Measurements from ENCODE around the gene KEL.
"Not testable (repeated sequence)": the region's sequence is repeated elsewhere in the genome, so short reads cannot be mapped to it uniquely, and the experiment has no call there.

The KEL gene

GRCh38 chr7:142961973-142962926 is at the start of gene KEL:
Gene KEL (minus strand): TSS chr7:142962363. CDS start chr7:142962206, 157 bp downstream.
- DNase-seq, result no peak

- DNase-seq, result no peak
Measured at GRCh38 chr7:143008007-143008901, 46.1 kb upstream of the KEL start.

- DNase-seq, result no peak
Measured at GRCh38 chr7:143005632-143006260, 43.6 kb upstream of the KEL start.

- peak; percentile 2 for DNase-seq
Measured at GRCh38 chr7:143003393-143004051, 41.4 kb upstream of the KEL start.

GRCh38 chr7:143002898-143003297 is 40.7 kb upstream of the KEL start:
- no peak for DNase-seq

- no peak for DNase-seq
Measured at GRCh38 chr7:143002106-143002505, 39.9 kb upstream of the KEL start.

GRCh38 chr7:143000648-143001047 is 38.5 kb upstream of the KEL start:
- DNase-seq, result no peak

- DNase-seq, result no peak
Measured at GRCh38 chr7:142999793-143000192, 37.6 kb upstream of the KEL start.

GRCh38 chr7:142998966-142999365 is 36.8 kb upstream of the KEL start:
- no peak for DNase-seq

- DNase-seq, result no peak
Measured at GRCh38 chr7:142997456-142997989, 35.4 kb upstream of the KEL start.

- no peak for DNase-seq
Measured at GRCh38 chr7:142992427-142992826, 30.3 kb upstream of the KEL start.

GRCh38 chr7:142984297-142984696 is 22.1 kb upstream of the KEL start:
- no peak for DNase-seq

- DNase-seq, result no peak
Measured at GRCh38 chr7:142983825-142984224, 21.7 kb upstream of the KEL start.

- not testable (repeated sequence) for DNase-seq
Measured at GRCh38 chr7:142978402-142978801, 16.2 kb upstream of the KEL start.

GRCh38 chr7:142974626-142975025 is 12.5 kb upstream of the KEL start:
- no peak for DNase-seq

GRCh38 chr7:142969183-142969582 is 7.0 kb upstream of the KEL start:
- no peak for DNase-seq

- no peak for DNase-seq
Measured at GRCh38 chr7:142968229-142968628, 6.1 kb upstream of the KEL start.

GRCh38 chr7:142964502-142965246 is 2.5 kb upstream of the KEL start:
- DNase-seq, result no peak

- DNase-seq, result no peak
Measured at GRCh38 chr7:142963993-142964392, 1.8 kb upstream of the KEL start.

GRCh38 chr7:142962991-142963390 is 828 bp upstream of the KEL start:
- no peak for DNase-seq

GRCh38 chr7:142961595-142961972 is 579 bp downstream of the KEL start:
- no peak for DNase-seq
